Stimulated activated effector memory CD8-positive, alpha-beta T cell treated with anti-CD3 and anti-CD28 coated beads, Interleukin-12 subunit alpha, Interleukin-12 subunit beta, amount 100 ng/mL, for 72 hours (primary cell): ENCODE results near the gene PKN3.

ENCODE experiments used
- ATAC-seq: fragments of 150-1000 bp; cut with Tn5 transposase; 2 replicates; pipeline ENCODE4 v1.10.0; 2021
- DNase-seq, 2 donors: peaks; one replicate each; pipeline ENCODE4 v3.0.0; 2021 to 2022; ENCODE audit warnings: low spot score in 2 of 2
- H3K27ac Mint-ChIP-seq: one replicate; pipeline ENCODE4 v1.8.0; 2022; ENCODE audit warnings: mild to moderate bottlenecking, mixed read lengths
- H3K36me3 Mint-ChIP-seq: one replicate; pipeline ENCODE4 v1.8.0; 2022; ENCODE audit warnings: mild to moderate bottlenecking, mixed read lengths
- H3K4me1 Mint-ChIP-seq: one replicate; pipeline ENCODE4 v1.8.0; 2022; ENCODE audit warnings: mixed read lengths
- H3K4me3 Mint-ChIP-seq: one replicate; pipeline ENCODE4 v1.8.0; 2022; ENCODE audit warnings: mild to moderate bottlenecking, mixed read lengths
- H3K9me3 Mint-ChIP-seq: one replicate; pipeline ENCODE4 v1.8.0; 2022; ENCODE audit warnings: mixed read lengths

Gene PKN3

GRCh38 chr9:128733256-128733655, 31.0 kb downstream of the PKN3 start:
- Mint-ChIP-seq H3K36me3 (peaks cover 50% of the 10 kb centered on the region), H3K9me3 (no peaks in the 10 kb centered on the region), H3K4me1 (peaks cover 7% of the 10 kb centered on the region), H3K4me3 (no peak overlapping the region), H3K27ac (no peak overlapping the region)
- ATAC-seq (no peak), DNase-seq (no peak)

DNA sequence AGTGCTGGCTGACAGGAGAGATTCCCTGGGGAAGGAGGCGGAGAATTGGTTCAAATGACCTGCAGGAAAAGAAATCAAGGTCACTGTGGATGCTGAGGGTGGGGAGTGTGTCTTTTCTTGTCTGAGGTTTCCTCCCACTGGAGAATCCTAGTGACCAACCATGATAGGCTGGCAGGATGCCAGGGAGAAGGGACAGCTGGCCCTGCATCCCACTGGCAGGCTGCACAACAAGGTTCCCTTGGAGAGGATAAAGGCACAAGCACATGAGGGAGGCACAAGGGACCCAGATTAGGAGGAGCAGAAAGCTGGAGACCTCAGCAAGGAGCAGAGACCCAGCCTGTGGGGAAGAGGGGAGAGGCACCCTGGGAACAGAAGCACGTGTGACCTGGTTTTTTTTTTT, 33.1 kb downstream of the PKN3 start:
- H3K4me3 Mint-ChIP-seq: no peak overlapping the region
- H3K27ac Mint-ChIP-seq: peak overlapping the region; percentile 18
- no peaks in the 10 kb centered on the region for H3K9me3 Mint-ChIP-seq
- ATAC-seq (no peak), DNase-seq (no peak)
- peaks cover 69% of the 10 kb centered on the region for H3K36me3 Mint-ChIP-seq
- peaks cover 7% of the 10 kb centered on the region for H3K4me1 Mint-ChIP-seq

- ATAC-seq (no peak), DNase-seq (no peak)
- H3K36me3 Mint-ChIP-seq: peaks cover 38% of the 10 kb centered on the region
- H3K9me3 Mint-ChIP-seq: no peaks in the 10 kb centered on the region
- H3K4me3 Mint-ChIP-seq: no peak overlapping the region
- H3K4me1 Mint-ChIP-seq: no peaks in the 10 kb centered on the region
- no peak overlapping the region for H3K27ac Mint-ChIP-seq
These were observed 40.1 kb downstream of the PKN3 start for GRCh38 chr9:128742401-128742800.

DNA sequence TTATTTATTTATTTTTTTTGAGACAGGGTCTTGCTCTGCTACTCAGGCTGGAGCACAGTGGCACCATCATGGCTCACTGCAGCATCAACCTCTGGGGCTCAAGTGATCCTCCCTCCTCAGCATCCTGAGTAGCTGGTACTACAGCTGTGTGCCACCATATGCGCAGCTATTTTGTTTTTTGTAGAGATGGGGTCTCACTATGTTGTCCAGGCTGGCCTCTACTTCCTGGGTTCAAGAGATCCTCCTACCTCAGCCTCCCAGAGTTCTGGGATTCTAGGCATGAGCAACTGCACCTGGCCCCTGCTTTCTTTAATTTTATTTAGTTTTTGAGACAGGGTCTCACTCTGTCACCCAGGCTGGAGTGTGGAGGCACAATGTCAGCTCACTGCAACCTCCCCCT, 41.1 kb downstream of the PKN3 start:
- no peak overlapping the region for H3K4me3 Mint-ChIP-seq
- no peaks in the 10 kb centered on the region for H3K4me1 Mint-ChIP-seq
- H3K36me3 Mint-ChIP-seq: peaks cover 34% of the 10 kb centered on the region
- DNase-seq (no peak), ATAC-seq (no peak)
- no peaks in the 10 kb centered on the region for H3K9me3 Mint-ChIP-seq
- no peak overlapping the region for H3K27ac Mint-ChIP-seq

- peaks cover 10% of the 10 kb centered on the region for H3K36me3 Mint-ChIP-seq
- H3K4me3 Mint-ChIP-seq: no peak overlapping the region
- no peaks in the 10 kb centered on the region for H3K4me1 Mint-ChIP-seq
- DNase-seq: no peak
- H3K9me3 Mint-ChIP-seq: no peaks in the 10 kb centered on the region
- no peak for ATAC-seq
- H3K27ac Mint-ChIP-seq: no peak overlapping the region
These were observed 44.9 kb downstream of the PKN3 start for GRCh38 chr9:128747241-128747640.

- no peak for DNase-seq
- Mint-ChIP-seq H3K36me3 (peaks cover 14% of the 10 kb centered on the region), H3K27ac (no peak overlapping the region), H3K9me3 (no peaks in the 10 kb centered on the region), H3K4me1 (no peaks in the 10 kb centered on the region), H3K4me3 (no peak overlapping the region)
- no peak for ATAC-seq
These were observed 48.8 kb downstream of the PKN3 start for GRCh38 chr9:128750926-128751595.

DNA sequence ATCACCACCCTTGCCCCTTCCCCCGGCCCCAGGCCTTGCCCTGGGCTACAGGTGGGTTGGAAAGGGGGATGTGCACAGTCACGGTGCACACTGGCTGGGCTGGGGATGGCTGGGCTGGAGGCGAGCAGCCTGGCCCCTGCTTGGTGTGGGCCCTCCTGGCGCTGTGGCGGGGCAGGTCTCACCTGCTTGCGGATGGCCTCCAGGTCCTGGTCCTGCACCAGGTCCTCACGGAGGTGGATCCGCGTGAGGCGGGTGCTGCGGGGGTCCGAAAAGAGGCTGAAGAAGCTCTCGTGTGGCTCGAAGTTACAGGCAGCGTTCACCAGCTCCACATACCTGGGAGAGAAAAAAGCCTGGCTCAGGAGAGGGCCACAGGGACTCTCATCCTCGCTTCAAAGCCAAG, 51.3 kb downstream of the PKN3 start:
- DNase-seq (no peak), ATAC-seq (no peak)
- peaks cover 9% of the 10 kb centered on the region for H3K36me3 Mint-ChIP-seq
- no peak overlapping the region for H3K27ac Mint-ChIP-seq
- no peak overlapping the region for H3K4me3 Mint-ChIP-seq
- peaks cover 4% of the 10 kb centered on the region for H3K4me1 Mint-ChIP-seq
- H3K9me3 Mint-ChIP-seq: no peaks in the 10 kb centered on the region

- Mint-ChIP-seq H3K4me1 (peaks cover 10% of the 10 kb centered on the region), H3K27ac (no peak overlapping the region), H3K4me3 (no peak overlapping the region), H3K9me3 (no peaks in the 10 kb centered on the region), H3K36me3 (peaks cover under 1% of the 10 kb centered on the region)
- DNase-seq: no peak
- ATAC-seq: no peak
These were observed 55.3 kb downstream of the PKN3 start for GRCh38 chr9:128757602-128758001.

DNA sequence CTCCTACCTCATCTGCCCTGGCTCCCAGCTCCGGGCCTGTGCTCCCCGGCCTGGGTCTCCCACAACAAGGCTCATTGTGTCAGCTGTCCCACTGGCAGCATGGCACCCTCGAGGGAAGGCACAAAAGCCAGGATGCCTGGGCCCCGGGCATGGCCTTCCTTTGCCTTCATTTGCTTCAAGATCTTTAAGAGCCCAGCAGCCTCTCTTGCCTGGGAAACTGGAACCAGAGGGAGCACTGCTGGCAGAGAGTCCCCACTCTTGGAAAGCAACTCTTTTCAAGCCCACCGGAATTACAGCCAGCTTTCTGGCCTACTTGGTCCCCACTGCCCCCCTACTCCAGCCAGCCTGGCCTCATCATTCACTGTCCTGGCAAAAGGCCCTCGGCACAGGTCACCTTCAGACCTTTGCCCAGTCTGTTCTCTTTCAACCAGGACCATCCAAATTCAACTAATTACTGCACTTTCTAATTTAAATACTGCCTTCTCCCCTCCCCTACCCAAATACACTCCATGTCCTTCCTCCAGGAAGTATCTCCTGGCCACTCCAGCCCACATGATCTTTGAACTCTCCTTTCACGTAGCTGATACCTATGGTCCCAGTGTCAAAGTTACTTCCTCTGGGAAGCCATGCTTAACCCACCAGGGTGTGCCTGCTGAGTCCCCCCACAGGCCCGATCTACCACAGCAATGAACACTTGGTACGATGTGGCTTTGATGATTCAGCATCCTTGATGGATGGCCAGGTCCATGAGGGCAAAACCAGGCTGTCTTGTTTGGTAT, 60.6 kb downstream of the PKN3 start:
- no peak for ATAC-seq
- Mint-ChIP-seq H3K4me3 (no peak overlapping the region), H3K36me3 (peaks cover 9% of the 10 kb centered on the region), H3K4me1 (peaks cover 30% of the 10 kb centered on the region), H3K27ac (peak overlapping the region; percentile 80), H3K9me3 (no peaks in the 10 kb centered on the region)
- DNase-seq: no peak

DNA sequence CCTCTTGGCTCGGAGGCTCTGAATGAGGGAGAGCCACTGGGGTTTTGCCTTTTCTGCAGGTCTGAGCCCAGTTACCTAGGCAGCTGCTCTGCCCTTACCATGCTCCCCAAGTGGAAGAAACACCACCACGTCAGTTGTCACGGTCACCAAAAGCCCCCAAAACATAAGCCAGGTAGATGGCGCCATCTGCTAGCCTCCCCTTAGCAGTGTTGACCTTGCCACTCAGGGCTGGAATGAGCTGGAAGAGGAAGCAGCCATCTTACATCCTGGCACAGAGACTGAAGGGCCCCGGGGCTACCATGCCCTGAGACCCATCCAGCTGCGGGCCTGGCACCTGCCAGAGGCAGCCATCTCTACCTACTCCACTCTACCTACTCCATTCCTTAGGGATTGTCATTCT, 62.1 kb downstream of the PKN3 start:
- Mint-ChIP-seq H3K36me3 (peaks cover 10% of the 10 kb centered on the region), H3K4me1 (peaks cover 39% of the 10 kb centered on the region), H3K9me3 (no peaks in the 10 kb centered on the region), H3K27ac (peak overlapping the region; percentile 34), H3K4me3 (no peak overlapping the region)
- ATAC-seq: no peak
- no peak for DNase-seq

DNA sequence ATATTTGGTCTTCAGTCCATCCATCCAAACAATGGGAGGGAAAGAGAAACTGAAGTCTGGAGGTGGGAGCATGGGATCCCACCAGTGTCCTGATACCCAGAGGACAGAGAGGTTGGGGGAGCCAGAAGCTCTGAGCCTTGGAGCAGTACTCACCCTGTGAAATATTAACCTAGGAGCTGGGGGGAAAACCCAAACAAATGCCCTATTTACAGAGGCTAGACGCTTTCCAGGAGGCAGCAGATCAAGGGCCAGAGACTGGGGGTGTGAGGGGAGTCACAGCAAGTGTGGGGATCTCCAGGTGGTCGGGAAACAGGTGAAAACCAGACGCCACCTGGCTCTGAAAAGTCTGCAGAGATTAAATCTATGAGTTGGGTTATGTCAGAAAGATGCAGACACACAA, 63.2 kb downstream of the PKN3 start:
- DNase-seq: no peak
- peak overlapping the region; percentile 34 for H3K27ac Mint-ChIP-seq
- H3K9me3 Mint-ChIP-seq: no peaks in the 10 kb centered on the region
- no peak for ATAC-seq
- peaks cover 49% of the 10 kb centered on the region for H3K4me1 Mint-ChIP-seq
- no peak overlapping the region for H3K4me3 Mint-ChIP-seq
- peaks cover 10% of the 10 kb centered on the region for H3K36me3 Mint-ChIP-seq

GRCh38 chr9:128768606-128769005, 66.3 kb downstream of the PKN3 start:
- Mint-ChIP-seq H3K4me1 (peaks cover 42% of the 10 kb centered on the region), H3K27ac (peak overlapping the region; percentile 96), H3K36me3 (peaks cover 10% of the 10 kb centered on the region), H3K4me3 (no peak overlapping the region), H3K9me3 (no peaks in the 10 kb centered on the region)
- DNase-seq: no peak
- ATAC-seq: no peak
